BLaER1 treated with 17β-estradiol and CSF1 and Interleukin-3, amounts not matched to agents 10 nM and 100 nM (cell line): ENCODE measurements around the gene POU5F1.
"Not testable (repeated sequence)": the region's sequence is repeated elsewhere in the genome, so short reads cannot be mapped to it uniquely, and the experiment has no call there.

Experiments
- H3K27ac ChIP-seq, 11 experiments: shearing (Covaris generic); formaldehyde crosslinking; 2 replicates each; pipeline ENCODE4 v1.8.1; 2022
- H3K27me3 ChIP-seq, 11 experiments: shearing (Covaris generic); formaldehyde crosslinking; 2 replicates each; pipeline ENCODE4 v1.8.1; 2022
- H3K36me3 ChIP-seq, 11 experiments: shearing (Covaris generic); formaldehyde crosslinking; 2 replicates each; pipeline ENCODE4 v1.8.1; 2022
- H3K4me1 ChIP-seq, 10 experiments: shearing (Covaris generic); formaldehyde crosslinking; 2 replicates each; pipeline ENCODE4 v1.8.1; 2022
- H3K4me2 ChIP-seq, 11 experiments: shearing (Covaris generic); formaldehyde crosslinking; 2 replicates each; pipeline ENCODE4 v1.8.1; 2022
- H3K4me3 ChIP-seq, 10 experiments: shearing (Covaris generic); formaldehyde crosslinking; 2 replicates each; pipeline ENCODE4 v1.8.1; 2022
- H3K9ac ChIP-seq, 11 experiments: shearing (Covaris generic); formaldehyde crosslinking; 2 replicates each; pipeline ENCODE4 v1.8.1; 2022
- H3K9me3 ChIP-seq, 11 experiments: shearing (Covaris generic); formaldehyde crosslinking; replicated peaks in 1 of 11; 2 replicates each; pipeline ENCODE4 v1.8.1; 2022
- H4K20me1 ChIP-seq, 11 experiments: shearing (Covaris generic); formaldehyde crosslinking; 2 replicates each; pipeline ENCODE4 v1.8.1; 2022
- Cebpa-rat ChIP-seq, 11 experiments: shearing (Covaris generic); IDR thresholded peaks; 2 replicates each; pipeline ENCODE4 v1.8.1; 2022

The POU5F1 gene

GRCh38 chr6:31204751-31205145, 34.3 kb upstream of the POU5F1 start:
- Histone ChIP-seq H3K27ac (peak overlapping the region in 10 of 11 experiments; percentile 69 to 91 (median 87); a peak in 20 of 22 replicates), H3K9me3 (peaks cover 0 to 18% (median 14%) of the 10 kb centered on the region in 11 experiments; a peak in 16 of 22 replicates), H3K4me2 (peak overlapping the region; percentile 77 to 99 (median 90)), H4K20me1 (no peaks in the 10 kb centered on the region; a peak in 1 of 22 replicates), H3K4me1 (peaks cover 36 to 65% (median 54%) of the 10 kb centered on the region in 10 experiments), H3K9ac (peak overlapping the region in 9 of 11 experiments; percentile 70 to 83 (median 79); a peak in 17 of 22 replicates), H3K27me3 (no peaks in the 10 kb centered on the region), H3K4me3 (peak overlapping the region in 9 of 10 experiments; percentile 52 to 69 (median 56); a peak in 13 of 20 replicates), H3K36me3 (peaks cover 0 to 16% (median 5%) of the 10 kb centered on the region in 11 experiments; a peak in 12 of 22 replicates)
- TF ChIP-seq Cebpa-rat (IDR thresholded peaks at IDR 0.05) = no peak

- Histone ChIP-seq H4K20me1 (no peaks in the 10 kb centered on the region; a peak in 1 of 22 replicates), H3K36me3 (peaks cover 0 to 22% (median 5%) of the 10 kb centered on the region in 11 experiments; a peak in 12 of 22 replicates), H3K27me3 (no peaks in the 10 kb centered on the region), H3K9me3 (peaks cover 0 to 19% (median 14%) of the 10 kb centered on the region in 11 experiments; a peak in 16 of 22 replicates), H3K4me2 (peak overlapping the region; percentile 77 to 99 (median 90)), H3K4me1 (peaks cover 49 to 77% (median 65%) of the 10 kb centered on the region in 10 experiments), H3K27ac (peak overlapping the region in 10 of 11 experiments; percentile 69 to 91 (median 87); a peak in 21 of 22 replicates), H3K4me3 (peak overlapping the region; percentile 52 to 69 (median 57)), H3K9ac (peak overlapping the region; percentile 63 to 83 (median 73); a peak in 21 of 22 replicates)
- no peak for TF ChIP-seq Cebpa-rat (IDR thresholded peaks at IDR 0.05)
Observed at GRCh38 chr6:31203345-31203979, 33.0 kb upstream of the POU5F1 start.

DNA sequence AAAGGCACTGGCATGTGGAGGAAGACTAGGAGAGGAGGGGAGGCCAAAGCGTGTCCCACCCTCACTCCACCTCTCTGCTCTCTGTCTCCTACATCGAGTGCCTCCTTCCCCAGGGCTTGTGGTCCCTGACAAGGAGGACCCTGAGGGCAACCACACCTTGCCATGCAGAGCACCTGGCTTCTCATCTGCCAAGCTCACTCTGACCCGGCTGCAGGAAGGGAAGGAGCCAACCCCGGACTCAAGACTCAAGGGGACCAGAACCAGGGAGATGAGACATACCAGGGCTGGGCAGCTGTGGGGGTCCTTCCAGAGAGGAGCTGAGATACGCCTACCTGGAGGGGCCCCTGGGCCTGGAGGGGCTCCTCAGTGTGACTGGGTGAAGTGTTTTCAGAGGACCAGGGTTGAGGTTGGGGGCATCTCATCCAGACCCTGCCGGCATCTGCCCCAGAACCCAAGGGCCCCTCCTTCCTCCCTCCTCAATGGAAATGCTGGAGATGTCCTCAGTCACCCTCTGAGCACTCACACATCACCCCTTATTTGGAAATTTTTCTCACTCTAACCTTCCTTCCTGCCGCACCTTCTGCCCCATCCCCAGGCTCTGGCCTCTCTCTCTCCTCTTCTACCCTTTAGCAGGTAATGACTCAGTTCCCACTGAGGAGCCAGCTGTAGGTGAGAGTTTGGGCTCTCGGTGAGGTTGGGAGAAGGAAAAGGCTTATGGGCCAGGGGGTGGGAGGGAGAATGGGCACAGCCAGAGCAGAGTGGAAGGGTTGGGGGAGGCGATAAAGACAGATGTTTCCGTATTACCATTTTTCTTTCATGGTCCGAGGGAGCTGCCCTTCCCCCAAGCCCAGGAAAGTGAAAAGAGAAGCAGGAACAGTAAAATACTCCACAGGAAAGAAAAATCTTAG, 32.0 kb upstream of the POU5F1 start:
- Histone ChIP-seq H3K9ac (peak overlapping the region in 10 of 11 experiments; percentile 63 to 83 (median 76); a peak in 20 of 22 replicates), H3K27me3 (no peaks in the 10 kb centered on the region), H4K20me1 (no peaks in the 10 kb centered on the region; a peak in 1 of 22 replicates), H3K27ac (peak overlapping the region in 10 of 11 experiments; percentile 69 to 91 (median 87); a peak in 20 of 22 replicates), H3K4me1 (peaks cover 49 to 71% (median 65%) of the 10 kb centered on the region in 10 experiments), H3K36me3 (peaks cover 0 to 22% (median 5%) of the 10 kb centered on the region in 11 experiments; a peak in 12 of 22 replicates), H3K4me3 (peak overlapping the region in 9 of 10 experiments; percentile 52 to 69 (median 58); a peak in 15 of 20 replicates), H3K4me2 (peak overlapping the region; percentile 77 to 99 (median 90)), H3K9me3 (peaks cover 0 to 19% (median 14%) of the 10 kb centered on the region in 11 experiments; a peak in 16 of 22 replicates)
- TF ChIP-seq Cebpa-rat (IDR thresholded peaks at IDR 0.05) = no peak

DNA sequence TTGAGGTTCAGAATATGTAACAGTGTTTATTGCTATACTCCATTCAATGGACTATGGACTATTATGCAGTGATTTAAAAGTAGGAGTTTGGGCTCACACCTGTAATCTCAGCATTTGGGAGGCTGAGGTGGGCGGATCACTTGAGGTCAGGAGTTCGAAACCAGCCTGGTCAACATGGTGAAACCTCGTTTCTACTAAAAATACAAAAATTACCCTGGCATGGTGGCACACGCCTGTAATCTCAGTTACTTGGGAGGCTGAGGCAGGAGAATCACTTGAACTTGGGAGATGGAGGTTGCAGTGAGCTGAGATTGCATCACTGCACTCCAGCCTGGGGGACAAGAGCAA, 28.6 kb upstream of the POU5F1 start:
- H3K4me3 ChIP-seq = peak overlapping the region in 8 of 10 experiments; percentile 28 to 88 (median 81); a peak in 12 of 20 replicates
- not testable (repeated sequence) for H4K20me1 ChIP-seq, H3K27me3 ChIP-seq
- peaks cover 0 to 22% (median 5%) of the 10 kb centered on the region in 11 experiments; a peak in 12 of 22 replicates for H3K36me3 ChIP-seq
- peaks cover 0 to 19% (median 14%) of the 10 kb centered on the region in 11 experiments; a peak in 16 of 22 replicates for H3K9me3 ChIP-seq
- peak overlapping the region in 7 of 11 experiments; percentile 48 to 91 (median 53); a peak in 10 of 22 replicates for H3K27ac ChIP-seq
- peak overlapping the region in 5 of 11 experiments; percentile 37 to 89 (median 87); a peak in 5 of 22 replicates for H3K9ac ChIP-seq
- peaks cover 45 to 67% (median 61%) of the 10 kb centered on the region in 10 experiments for H3K4me1 ChIP-seq
- peak overlapping the region; percentile 64 to 91 (median 87) for H3K4me2 ChIP-seq

- no peaks in the 10 kb centered on the region for H3K27me3 ChIP-seq
- H3K9ac ChIP-seq = peak overlapping the region; percentile 87 to 96 (median 90)
- H3K27ac ChIP-seq = peak overlapping the region; percentile 89 to 98 (median 93)
- H4K20me1 ChIP-seq = no peaks in the 10 kb centered on the region; a peak in 1 of 22 replicates
- TF ChIP-seq Cebpa-rat (IDR thresholded peaks at IDR 0.05) = no peak
- peaks cover 35 to 58% (median 51%) of the 10 kb centered on the region in 10 experiments for H3K4me1 ChIP-seq
- H3K9me3 ChIP-seq = peaks cover 0 to 19% (median 14%) of the 10 kb centered on the region in 11 experiments; a peak in 16 of 22 replicates
- peak overlapping the region; percentile 65 to 88 (median 80) for H3K4me3 ChIP-seq
- H3K4me2 ChIP-seq = peak overlapping the region; percentile 72 to 91 (median 87)
- H3K36me3 ChIP-seq = peaks cover 0 to 22% (median 5%) of the 10 kb centered on the region in 11 experiments; a peak in 12 of 22 replicates
Observed at GRCh38 chr6:31197559-31198305, 27.2 kb upstream of the POU5F1 start.

- H3K4me2 ChIP-seq = peak overlapping the region; percentile 20 to 91 (median 81); a peak in 19 of 22 replicates
- peaks cover 0 to 20% (median 5%) of the 10 kb centered on the region in 11 experiments; a peak in 12 of 22 replicates for H3K36me3 ChIP-seq
- not testable (repeated sequence) for H4K20me1 ChIP-seq, H3K27me3 ChIP-seq
- H3K4me1 ChIP-seq = peaks cover 25 to 45% (median 38%) of the 10 kb centered on the region in 10 experiments
- peak overlapping the region; percentile 65 to 88 (median 80); a peak in 16 of 20 replicates for H3K4me3 ChIP-seq
- peak overlapping the region in 8 of 11 experiments; percentile 9 to 98 (median 92); a peak in 10 of 22 replicates for H3K27ac ChIP-seq
- peaks cover 0 to 19% (median 14%) of the 10 kb centered on the region in 11 experiments; a peak in 16 of 22 replicates for H3K9me3 ChIP-seq
- peak overlapping the region in 10 of 11 experiments; percentile 87 to 96 (median 90); a peak in 14 of 22 replicates for H3K9ac ChIP-seq
Observed at GRCh38 chr6:31196251-31197022, 26.0 kb upstream of the POU5F1 start.

- not testable (repeated sequence) for H3K9me3 ChIP-seq, H4K20me1 ChIP-seq, H3K27me3 ChIP-seq, H3K9ac ChIP-seq, H3K4me2 ChIP-seq, H3K4me3 ChIP-seq
- Histone ChIP-seq H3K4me1 (peaks cover 23 to 38% (median 36%) of the 10 kb centered on the region in 10 experiments), H3K36me3 (peaks cover 0 to 11% (median 0%) of the 10 kb centered on the region in 11 experiments; a peak in 5 of 22 replicates), H3K27ac (0 out of 22 replicates have a peak overlapping the region, but pooled peaks of 1 of the 11 experiments have one; percentile 9)
Observed at GRCh38 chr6:31195308-31195979, 25.0 kb upstream of the POU5F1 start.
